Renal cortical epithelial cell (primary cell): Measurements from ENCODE around the gene TNFRSF13B. TPM values are rescaled to one million over a fixed set of nuclear protein-coding genes. Genes with fewer than 3 reads are reported as not detected.
"Not testable (repeated sequence)": the region's sequence is repeated elsewhere in the genome, so short reads cannot be mapped to it uniquely, and the experiment has no call there.

ENCODE experiments used
- DNase-seq: peaks from one replicate; pipeline ENCODE4 v3.0.0-alpha.2; 2011; ENCODE audit warnings: low read depth
- total RNA-seq: library from RNA; depleted of rRNA; stranded (reverse); fragments of >200 nt; gene quantifications from 2 replicates; pipeline ENCODE4 v1.2.3, GENCODE V29; 2014

Gene TNFRSF13B
- total RNA-seq, 1 donor from 2014 or later = not detected

DNA sequence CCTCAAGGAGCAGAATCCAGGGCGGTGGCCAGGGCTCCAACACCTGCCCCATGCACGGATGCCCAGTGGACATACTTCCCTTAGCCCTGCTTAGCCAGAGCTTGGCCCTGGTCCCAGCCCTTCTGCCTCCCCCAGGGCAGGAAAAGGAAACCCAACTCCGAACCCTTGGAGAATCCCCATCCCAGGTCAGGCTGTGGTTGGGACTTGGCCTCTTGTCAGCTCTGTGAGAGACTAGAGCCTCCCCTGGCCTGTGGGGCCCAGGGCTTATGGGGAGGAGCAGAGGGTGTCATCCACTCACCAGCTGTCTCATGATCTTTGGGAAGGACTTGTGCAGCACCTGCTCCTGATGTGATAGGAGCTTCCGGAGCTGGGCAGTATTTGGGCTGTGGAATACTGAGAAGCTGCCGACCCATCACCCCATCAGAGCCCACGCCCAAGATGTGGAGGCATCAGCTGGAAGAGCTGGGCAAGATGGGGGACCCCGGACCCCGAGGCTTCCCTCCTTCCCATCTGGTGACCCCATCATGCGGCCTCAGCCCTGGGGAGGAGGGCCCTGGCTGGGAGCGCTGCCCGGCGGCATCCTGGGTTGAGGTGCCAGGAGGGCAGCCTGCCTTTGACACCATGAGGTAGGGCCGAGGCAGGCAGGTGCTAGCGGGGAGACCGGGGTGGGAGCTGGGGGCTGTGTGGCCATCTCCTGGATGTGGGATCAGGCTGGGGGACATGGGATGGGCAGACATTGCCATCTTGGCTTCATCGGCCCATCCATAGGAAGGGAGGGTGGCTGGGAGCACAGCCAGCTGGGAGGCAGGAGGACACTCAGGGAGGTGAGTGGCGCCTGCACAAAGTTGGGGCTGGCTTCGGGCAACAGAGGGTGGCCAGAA is 45.1 kb downstream of the TNFRSF13B start:
- DNase-seq = no peak

DNA sequence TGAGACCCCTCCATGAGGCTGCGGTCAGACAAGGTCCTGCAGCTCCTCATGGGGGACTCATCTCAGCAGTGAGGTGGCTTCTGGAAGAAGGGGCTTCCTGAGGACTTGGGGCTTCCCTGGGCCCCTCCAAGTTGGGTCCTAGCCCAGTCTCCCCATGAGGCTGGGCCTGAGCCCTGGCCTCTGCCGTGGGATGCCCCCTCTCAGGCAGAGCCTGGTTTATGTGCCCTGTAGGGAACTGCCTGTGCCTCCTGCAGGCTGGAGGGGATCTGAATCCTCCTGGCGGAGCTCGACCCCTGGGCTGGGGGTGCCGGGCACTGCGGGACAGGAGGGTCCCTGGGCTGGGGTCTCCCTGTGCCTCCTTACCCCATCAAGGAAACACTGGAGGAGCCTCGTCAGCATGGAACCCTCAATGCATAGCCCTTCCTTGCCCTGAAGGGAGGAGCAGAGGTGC is 45.8 kb downstream of the TNFRSF13B start:
- DNase-seq = no peak

DNA sequence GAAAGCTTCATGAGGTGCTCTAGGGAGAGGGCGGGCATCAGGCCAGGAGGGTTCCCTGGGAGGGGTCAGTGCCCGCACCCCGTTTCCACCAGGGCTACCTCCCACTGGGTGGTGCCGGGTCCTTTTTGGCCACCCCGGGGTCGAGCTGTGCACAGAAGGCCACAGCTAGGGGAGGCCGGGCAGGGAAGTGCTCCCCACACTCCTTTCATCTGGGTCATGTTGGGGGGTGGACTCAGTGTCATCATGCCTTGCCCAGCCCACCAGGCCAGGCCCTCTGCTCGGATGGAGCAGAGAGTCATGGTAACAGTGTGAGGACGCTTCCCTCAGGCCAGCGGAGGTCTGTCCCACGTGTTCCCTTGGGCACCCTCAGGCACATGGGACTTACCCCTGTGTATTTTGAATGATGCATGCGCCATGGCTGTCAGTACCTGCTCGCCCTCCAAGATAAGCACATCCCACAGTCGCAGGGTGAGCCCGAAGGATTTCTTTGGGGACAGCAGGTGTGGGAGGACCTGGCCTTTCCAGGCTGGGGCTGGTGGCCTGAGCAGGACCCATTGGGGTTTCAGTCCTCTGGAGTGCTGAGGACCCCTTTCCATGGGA is 46.4 kb downstream of the TNFRSF13B start:
- no peak for DNase-seq

DNA sequence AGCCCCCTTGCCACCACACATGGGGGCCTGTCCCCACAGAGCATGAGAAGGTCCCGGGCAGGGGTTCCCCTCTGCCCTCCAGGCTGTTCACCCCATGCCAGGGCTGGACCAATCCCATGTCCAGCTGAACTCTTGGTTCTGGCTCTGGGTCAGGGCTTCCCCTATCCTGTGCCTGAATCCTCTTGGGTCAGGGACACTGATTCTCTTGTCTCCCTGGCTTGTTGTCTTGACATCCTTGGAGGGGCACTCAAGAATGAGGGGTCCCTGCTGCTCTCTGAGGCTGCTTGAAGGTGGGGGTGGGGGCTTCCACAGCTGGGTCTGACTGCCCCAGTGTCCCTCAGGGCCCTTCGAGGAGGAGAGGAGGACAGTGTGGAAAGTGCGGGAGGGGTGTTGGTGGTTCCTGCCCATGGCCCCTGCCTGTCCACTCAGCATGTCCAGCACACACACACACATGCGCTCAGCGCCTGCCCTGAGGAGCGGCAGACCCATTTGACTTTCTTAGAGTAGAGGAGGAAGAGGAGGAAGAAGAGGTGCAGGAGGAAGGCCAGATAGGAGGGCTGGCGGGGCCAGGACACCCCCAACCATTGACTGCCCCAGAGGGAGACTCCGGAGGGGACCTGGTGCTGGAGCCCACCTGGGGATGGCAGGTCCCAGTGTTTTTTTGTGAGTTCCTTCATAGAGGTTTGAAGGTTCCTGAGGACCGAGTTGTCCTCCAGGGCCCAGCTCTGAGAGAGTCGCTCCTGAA is 47.0 kb downstream of the TNFRSF13B start:
- no peak for DNase-seq

DNA sequence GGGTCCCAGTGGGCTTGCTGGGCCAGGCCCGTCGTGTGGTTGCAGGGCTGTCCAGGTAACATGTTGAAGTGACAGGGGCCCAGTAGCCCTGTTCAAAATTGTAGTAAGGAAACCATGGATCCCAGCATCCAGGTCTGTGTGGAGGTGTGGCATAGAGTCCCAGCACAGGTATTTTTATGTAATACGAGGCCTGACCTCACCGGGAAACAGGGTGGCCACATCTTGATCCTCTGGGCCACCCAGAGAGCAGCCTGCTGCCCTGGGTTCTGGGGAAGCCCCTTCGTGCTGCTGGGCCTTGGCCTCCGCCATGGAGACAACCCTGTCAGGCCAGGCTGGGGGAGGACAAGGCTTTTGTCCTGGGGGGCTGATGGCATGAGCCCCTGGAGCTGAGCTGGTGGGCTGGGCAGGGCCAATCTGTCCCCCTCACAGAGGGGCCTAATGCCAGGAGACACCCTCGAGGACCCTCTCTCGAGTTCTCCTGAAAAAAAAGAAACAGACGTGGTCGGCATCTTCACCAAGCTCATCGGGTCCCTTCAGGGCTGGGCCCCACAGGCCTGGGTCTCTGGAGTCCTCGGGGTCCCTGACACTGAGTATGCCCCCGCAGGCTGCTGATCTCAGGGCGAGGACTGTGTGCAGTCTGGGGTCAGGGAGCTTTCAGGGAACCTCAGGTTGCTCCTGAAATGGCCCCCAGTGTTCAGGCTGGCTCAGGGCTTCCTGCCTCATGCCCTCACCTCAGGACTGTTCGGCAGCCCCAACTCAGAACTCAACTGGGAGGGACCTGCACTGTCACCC is 47.8 kb downstream of the TNFRSF13B start:
- DNase-seq = no peak

DNA sequence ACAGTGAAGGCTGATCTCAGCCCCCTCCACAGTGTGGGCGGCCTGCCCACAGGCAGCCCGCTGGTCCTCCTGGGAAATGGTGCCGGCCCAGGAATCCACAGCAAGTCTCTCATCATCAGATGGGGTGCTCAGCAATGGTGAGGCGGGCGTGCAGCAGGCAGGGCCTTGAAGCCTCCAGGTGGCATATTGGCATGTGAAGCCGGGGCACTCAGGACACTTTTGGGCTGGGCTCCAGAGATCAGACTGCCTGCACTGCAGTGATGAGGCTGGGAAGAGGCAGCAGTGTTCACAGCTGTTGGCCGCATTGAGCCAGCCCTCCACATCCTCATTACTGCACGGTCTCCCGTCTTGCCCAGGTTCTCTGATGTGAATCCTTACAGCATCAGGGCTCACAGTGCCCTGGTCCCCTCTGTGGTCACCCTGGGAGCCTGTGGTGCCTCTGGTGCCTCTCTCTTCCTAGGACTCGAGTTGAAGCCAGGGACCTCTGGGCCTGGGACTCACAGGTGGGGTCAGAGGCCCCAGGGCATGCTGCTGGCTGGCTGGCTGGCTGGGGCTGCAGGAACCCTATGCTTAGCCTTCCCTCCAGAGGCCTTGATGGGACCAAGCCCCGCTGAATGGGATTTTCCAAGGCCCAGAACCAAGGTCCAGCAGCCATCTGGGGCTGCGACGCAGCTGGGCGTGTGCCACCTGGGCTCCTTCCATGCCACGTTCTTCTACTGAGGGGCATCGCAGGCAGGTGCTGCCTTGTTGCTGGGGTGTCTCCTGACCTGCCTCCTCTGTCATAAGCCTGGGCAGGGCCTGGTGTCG is 48.6 kb downstream of the TNFRSF13B start:
- DNase-seq = no peak

DNA sequence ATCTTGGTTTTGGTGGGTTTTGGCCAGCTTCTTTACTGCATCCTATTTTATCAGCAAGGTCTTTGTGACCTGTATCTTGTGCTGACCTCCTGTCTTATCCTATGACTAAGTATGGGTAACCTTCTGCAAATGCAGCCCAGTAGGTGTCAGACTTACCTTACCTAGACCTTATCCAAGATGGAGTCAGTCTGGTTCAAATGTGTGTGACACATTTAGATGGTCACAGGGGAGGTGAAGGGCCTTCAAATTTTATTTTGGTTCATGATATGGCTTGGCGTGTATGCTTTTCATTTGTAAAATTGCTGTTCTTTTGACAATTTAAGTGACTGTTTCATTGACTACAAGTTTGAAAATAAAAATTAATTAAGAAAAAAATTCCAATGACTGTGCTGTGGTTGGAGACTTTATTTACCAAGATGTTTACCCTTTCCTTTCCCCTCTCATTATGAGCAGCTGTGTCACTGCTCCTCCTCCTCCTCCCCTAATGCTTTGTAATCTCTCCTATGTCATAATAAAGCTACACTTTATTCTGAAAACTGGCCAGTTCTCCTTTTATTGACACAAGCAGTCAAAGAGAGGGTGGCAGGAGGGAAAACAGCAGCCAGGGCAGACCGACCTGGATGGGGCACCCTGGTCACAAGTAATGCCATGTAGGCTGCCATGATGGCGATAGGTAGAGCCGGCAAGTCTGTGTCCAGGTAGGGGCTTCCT is 49.4 kb downstream of the TNFRSF13B start:
- peak; percentile 17 for DNase-seq

DNA sequence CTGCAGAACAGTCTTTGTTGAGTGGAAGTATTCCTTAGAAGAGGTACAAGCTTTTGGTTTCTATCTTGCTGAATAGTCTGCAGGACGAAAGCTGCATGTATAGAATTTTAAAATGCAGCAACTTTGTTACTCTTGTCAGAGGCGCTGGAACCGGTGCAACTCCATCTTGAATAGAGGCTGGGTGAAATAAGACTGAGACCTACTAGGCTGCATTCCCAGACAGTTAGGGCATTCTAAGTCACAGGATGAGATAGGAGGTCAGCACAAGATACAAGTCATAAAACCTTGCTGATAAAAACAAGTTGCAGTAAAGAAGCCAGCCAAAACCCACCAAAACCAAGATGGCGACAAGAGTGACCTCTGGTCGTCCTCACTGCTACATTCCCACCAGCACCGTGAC is 50.5 kb downstream of the TNFRSF13B start:
- DNase-seq = not testable (repeated sequence)

DNA sequence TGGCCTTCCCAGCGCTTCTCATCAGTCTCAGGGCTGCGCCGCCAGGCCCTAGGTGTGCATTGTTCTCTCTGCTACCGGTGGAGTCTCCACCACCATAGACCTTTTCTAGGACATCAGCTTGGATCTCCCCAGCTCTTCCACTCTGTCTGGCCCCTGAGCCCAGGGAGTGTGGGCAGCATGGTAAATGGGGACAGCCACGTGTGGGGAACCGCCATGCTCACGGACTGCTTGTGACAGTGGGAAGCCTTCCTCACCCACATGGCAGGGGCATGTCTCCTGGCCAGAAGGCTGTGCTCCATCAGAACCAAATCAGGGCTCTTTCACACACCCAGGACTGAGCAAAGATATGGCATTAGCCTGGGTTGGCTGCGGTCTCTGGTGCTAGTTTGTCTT is 51.3 kb downstream of the TNFRSF13B start:
- DNase-seq = no peak

DNA sequence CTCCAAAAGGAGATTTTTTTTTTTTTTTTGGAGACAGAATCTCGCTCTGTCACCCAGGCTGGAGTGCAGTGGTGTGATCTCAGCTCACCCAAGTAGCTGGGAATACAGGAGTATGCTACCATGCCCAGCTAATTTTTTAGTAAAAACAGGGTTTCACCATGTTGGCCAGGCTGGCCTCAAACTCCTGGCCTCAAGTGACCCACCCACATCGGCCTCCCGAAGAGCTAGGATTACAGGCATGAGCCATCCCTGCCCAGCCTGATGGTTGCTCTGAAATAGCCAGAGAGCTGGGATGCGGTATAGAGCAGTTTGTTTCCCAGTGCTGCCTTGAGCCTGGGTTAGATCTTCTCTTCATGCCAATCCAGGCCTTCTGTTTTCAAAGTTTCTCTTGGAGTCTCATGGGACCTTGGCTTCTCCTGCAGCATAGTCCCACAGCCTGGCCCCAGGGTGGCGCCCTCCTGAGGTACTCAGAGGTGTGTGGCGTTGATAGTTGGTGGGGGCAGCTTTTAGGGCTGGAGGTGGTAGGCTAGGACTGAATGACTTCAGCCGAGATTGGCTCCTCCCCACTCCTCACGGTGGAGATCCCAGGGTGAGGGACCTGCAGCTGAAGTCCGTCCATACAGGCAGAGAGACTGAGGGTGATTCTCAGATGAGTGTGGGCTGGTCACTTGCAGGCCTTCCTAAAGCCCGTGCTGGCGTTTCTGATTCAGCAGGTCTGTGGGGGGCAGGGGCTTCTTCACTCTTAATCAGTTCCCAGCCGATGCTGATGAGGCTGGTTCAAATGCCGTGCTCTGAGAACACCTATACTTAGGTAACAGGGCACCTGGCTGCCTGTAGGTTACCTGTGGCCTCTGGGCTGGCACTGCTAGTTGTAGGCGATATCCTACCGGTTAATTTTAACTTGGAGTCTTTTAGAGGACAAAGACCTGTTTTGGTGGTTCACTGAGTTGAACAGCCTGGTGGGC is 52.0 kb downstream of the TNFRSF13B start:
- no peak for DNase-seq

DNA sequence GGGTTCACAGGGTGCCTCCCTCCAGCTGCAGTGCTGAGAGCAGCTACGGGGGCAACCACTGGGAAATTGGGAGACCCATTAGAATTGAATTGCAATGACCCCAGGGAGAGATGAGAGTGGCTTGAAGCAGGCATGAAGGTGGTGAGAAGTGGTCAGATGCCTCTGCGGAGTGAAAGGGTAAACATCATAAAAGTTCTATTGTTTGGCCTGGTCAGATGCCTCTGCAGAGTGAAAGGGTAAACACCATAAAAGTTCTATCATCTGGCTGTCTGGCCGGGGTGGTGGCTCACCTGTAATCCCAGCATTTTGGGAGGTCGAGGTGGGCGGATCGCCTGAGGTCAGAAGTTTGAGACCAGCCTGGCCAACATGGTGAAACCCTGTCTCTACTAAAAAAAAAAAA is 53.5 kb downstream of the TNFRSF13B start:
- no peak for DNase-seq

DNA sequence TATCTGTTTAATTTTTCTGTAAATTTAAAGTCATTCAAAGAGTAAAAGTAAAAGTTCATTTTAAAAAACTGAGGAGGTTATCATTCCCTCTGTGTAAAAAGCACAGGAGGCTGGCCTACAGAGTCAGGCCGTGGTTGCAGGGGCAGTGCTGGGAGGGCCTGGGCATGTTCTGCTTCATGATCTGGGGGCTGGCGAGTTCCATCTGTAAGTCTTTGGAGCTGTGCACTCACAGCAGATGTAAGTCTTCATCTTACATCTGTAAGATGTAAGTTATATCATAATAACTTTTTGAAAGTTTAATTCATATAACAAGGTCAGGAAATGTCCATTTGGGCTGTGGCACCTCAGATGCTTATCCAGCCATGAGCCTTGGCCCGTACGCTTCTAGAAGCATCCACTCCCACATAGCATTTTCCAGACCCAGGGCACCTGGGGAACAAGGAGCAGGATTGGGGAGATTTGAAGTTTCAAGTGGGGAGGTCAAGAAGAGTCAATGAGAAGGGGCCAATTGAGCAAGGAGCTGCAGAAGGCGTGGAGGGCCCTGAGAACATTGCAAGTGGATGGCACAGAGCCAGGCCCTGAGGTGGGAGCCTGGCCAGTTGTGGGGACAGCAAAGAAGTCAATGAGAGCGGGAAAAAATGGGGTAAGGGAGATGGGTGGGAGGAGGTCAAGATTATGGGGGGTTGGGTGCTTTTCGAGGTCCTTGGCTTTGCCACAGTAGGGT is 54.1 kb downstream of the TNFRSF13B start:
- no peak for DNase-seq

DNA sequence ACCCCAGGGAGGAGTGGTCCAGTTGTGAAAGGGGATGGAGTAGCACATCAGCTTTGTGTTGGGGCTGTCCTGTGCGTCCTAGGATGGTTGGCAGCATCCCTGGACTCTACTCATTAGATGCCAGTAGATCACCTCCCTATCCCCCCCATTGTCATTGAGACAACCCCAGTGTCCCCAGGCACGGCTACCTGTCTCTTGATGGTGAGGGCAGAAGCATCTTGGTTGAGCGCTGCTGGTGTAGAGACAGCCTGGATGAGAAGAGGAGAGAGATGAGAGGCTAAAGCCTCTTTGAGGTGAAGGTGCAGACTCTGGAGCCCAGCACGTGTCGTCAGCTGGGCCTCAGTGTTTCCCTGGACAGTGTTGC is 55.4 kb downstream of the TNFRSF13B start:
- DNase-seq = no peak

DNA sequence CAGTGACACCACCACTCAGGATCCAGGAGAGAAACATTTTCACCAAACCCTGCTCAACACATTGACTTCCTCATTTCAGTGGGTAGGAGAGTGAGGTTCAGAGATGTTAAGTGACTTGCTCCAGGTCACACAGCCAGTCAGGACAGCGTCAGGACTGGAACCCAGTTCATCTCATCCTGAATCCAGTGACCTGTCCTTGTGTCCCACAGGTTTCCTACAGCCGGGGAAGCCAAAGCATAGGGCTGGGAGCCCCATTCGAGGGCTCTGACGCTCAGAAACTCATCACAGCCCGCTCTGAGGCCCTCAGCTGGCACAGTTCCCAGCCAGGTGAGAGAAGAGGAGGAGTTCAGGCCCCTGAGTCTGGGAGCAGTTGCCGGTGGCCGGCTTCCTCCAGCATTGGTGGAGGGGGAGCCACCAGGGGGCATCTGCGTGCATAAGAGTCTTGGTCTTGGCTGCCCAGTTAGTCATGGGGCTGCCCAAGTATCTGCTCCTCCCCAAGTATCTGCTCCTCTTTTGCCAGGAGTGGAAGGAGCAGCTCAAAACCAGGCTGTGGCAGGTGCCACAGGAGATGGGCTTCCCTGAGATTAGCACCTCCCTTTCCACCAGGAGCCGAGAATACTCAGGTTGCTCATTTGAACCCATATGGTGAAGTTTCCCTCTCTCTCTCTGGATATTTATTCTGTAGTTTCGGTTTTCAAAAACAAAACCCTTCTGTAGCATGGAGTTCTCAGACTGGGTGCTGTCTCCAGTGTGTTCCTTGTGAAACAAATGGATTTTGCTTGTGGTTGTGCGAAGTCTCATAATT is 56.0 kb downstream of the TNFRSF13B start:
- peak; percentile 7 for DNase-seq

DNA sequence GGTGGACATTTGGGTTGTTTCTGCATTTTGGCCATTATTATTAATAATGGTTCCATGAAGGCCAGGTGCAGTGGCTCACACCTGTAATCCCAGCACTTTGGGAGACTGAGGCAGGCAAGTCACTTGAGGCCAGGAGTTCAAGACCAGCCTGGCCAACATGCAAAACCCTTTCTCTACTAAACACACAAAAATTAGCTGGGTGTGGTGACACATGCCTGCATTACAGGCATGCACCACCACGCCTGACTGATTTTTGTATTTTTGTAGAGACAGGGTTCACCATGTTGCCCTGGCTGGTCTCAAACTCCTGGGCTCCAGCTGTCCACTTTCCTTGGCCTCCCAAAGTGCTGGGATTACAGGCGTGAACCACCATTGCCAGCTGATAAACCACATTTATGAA is 58.5 kb downstream of the TNFRSF13B start:
- DNase-seq = peak; percentile 6

DNA sequence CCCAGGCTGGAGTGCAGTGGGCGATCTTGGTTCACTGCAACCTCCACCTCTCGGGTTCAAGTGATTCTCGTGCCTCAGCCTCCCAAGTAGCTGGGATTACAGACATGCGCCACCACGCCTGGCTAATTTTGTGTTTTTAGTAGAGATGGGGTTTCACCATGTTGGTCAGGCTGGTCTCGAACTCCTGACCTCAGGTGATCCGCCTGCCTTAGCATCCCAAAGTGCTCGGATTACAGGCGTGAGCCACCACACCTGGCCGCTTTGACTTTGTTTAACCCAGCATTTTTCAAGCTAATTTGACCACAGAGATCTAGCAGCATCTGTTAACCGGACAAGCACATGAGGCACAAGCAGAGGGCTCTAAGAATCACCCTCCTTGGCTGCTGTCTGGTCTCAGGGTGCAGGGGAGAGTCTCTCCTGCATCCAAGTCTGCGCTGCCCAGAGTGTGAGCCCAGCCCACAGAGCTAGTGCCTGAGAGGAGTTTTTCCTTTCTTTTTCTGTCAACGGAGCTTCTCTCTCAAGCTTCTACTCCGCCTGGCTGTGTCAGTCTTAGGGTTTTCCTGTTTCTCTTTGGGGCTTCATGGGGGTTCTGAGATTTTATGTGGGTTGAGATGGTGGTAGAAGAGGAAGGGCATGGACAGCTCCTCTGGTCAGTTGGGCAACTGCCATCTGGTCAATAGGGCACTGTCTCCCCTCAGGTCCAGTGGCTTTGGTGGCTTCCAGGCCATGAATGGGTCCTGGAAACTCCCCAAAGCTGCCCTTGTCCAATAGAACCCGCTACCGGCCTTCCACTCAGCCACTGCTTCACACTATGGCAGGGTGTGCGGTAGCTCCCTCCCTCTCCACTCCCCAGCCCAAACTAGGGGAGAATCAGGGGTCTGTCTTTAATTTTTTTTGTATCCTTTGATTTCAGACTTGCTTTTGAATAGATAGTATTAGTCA is 59.6 kb downstream of the TNFRSF13B start:
- DNase-seq = no peak
